ENCODE results near the gene XPOT.

DNA sequence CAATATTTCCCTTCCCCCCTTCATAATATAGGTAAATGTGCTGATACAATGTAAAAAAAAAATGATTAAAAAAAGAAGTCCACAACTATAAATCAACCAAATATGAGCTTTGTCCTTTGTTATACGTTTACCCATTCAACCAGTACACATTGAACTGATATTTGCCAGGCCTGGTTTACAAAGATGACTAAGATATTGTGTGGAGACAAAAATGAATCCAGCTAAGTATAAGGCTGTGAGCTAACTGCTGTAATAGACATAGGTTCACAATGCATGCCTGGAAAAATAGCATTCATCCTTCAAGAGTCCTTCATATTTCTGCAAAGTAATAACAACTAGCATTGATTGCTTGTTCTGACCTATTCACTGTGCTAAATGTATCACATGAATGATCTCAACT is 20.5 kb upstream of the XPOT start:
- TF ChIP-seq EZH2 (IDR thresholded peaks at IDR 0.05; ENCODE audit: insufficient read depth, poor library complexity, severe bottlenecking) (no peak), EZH2phosphoT487 (IDR thresholded peaks at IDR 0.05; ENCODE audit: insufficient read depth, low read depth) (no peak)
